ENCODE measurements around the gene NPDC1. TPM values are rescaled to one million over a fixed set of nuclear protein-coding genes. Genes with fewer than 3 reads are reported as not detected.
A peak's percentile ranks its signal among the peaks of the same experiment; 100 is the strongest.
"Not testable (repeated sequence)": the region's sequence is repeated elsewhere in the genome, so short reads cannot be mapped to it uniquely, and the experiment has no call there.

Gene NPDC1
- total and polyA plus RNA-seq, 7 donors = 21.4 to 118 (median 60.7) TPM

- Histone ChIP-seq H3K9me3 (no peaks in the 10 kb centered on the region), H3K36me3 (peaks cover 0 to 26% (median 16%) of the 10 kb centered on the region in 4 donors), H3K27me3 (peaks cover 0 to 9% (median 0%) of the 10 kb centered on the region in 3 donors), H3K4me1 (peaks cover 0 to 10% (median 9%) of the 10 kb centered on the region in 4 donors), H3K27ac (no peak overlapping the region), H3K4me3 (no peak overlapping the region)
- 48 to 76% methylated on average over 13 of the region's 13 CpGs for WGBS, 2 donors
- TF ChIP-seq POLR2AphosphoS5 (IDR thresholded peaks at IDR 0.05) = no peak
- TF ChIP-seq CTCF (IDR thresholded peaks at IDR 0.05) = no peak
- no peak for TF ChIP-seq POLR2A (IDR thresholded peaks at IDR 0.05)
- TF ChIP-seq EP300 (IDR thresholded peaks at IDR 0.05) = no peak
- intact Hi-C loops (cut with DNase I) = loop anchor here (10.0 kb wide), 1 partner anchor 192 kb away; the partner anchor contains the start of genes AJM1 and PHPT1
- DNase-seq = no peak
Measured at GRCh38 chr9:137037035-137037434, 8.9 kb downstream of the NPDC1 start.

- intact Hi-C loops (cut with DNase I) = loop anchor here (1.0 to 10.0 kb wide), 2 partner anchors 191 to 249 kb away; partner anchors contain the start of genes AJM1 and PHPT1
- H3K27ac ChIP-seq = no peak overlapping the region
- no peak for TF ChIP-seq POLR2AphosphoS5 (IDR thresholded peaks at IDR 0.05)
- no peak for TF ChIP-seq EP300 (IDR thresholded peaks at IDR 0.05)
- no peaks in the 10 kb centered on the region for H3K9me3 ChIP-seq
- no peak overlapping the region for H3K4me3 ChIP-seq
- H3K4me1 ChIP-seq = peaks cover 0 to 10% (median 9%) of the 10 kb centered on the region in 4 donors
- no peak for DNase-seq
- peaks cover 0 to 9% (median 0%) of the 10 kb centered on the region in 3 donors for H3K27me3 ChIP-seq
- WGBS, 2 donors = 82 to 85% methylated on average over 8 of the region's 8 CpGs
- H3K36me3 ChIP-seq = peaks cover 0 to 24% (median 16%) of the 10 kb centered on the region in 4 donors
Measured at GRCh38 chr9:137035937-137036336, 10.0 kb downstream of the NPDC1 start.

GRCh38 chr9:137035507-137035834 lies 10.5 kb downstream of the NPDC1 start:
- H3K4me3 ChIP-seq = no peak overlapping the region
- WGBS, 2 donors = 33 to 35% methylated on average over 9 of the region's 9 CpGs
- H3K36me3 ChIP-seq = peaks cover 0 to 20% (median 16%) of the 10 kb centered on the region in 4 donors
- H3K4me1 ChIP-seq = peaks cover 0 to 10% (median 9%) of the 10 kb centered on the region in 4 donors
- no peaks in the 10 kb centered on the region for H3K9me3 ChIP-seq
- TF ChIP-seq CTCF (IDR thresholded peaks at IDR 0.05) (peak in 2 of 4 experiments; percentile 11 to 20), EP300 (IDR thresholded peaks at IDR 0.05) (no peak)
- no peak overlapping the region for H3K27ac ChIP-seq
- no peak for DNase-seq
- intact Hi-C loops (cut with DNase I) = loop anchor here (1.0 to 10.0 kb wide), 2 partner anchors 191 to 248 kb away; partner anchors contain the start of genes AJM1 and PHPT1
- peaks cover 0 to 9% (median 0%) of the 10 kb centered on the region in 3 donors for H3K27me3 ChIP-seq

- Histone ChIP-seq H3K36me3 (peaks cover 0 to 14% (median 12%) of the 10 kb centered on the region in 4 donors), H3K4me3 (no peak overlapping the region), H3K4me1 (peaks cover 0 to 10% (median 9%) of the 10 kb centered on the region in 4 donors), H3K9me3 (no peaks in the 10 kb centered on the region), H3K27ac (no peak overlapping the region), H3K27me3 (peaks cover 0 to 9% (median 0%) of the 10 kb centered on the region in 3 donors)
- intact Hi-C loops (cut with DNase I) = loop anchor here (1.0 to 10.0 kb wide), 2 partner anchors 190 to 248 kb away; partner anchors contain the start of genes AJM1 and PHPT1
- peak; percentile 89 for DNase-seq
- TF ChIP-seq POLR2AphosphoS5 (IDR thresholded peaks at IDR 0.05) (no peak), EP300 (IDR thresholded peaks at IDR 0.05) (no peak), CTCF (IDR thresholded peaks at IDR 0.05) (peak; percentile 80 to 92 (median 86))
- 5 to 7% methylated on average over 24 of the region's 24 CpGs for WGBS, 2 donors
Measured at GRCh38 chr9:137034709-137035506, 11.1 kb downstream of the NPDC1 start.

- peaks cover 0 to 9% (median 0%) of the 10 kb centered on the region in 3 donors for H3K27me3 ChIP-seq
- no peak overlapping the region for H3K27ac ChIP-seq
- intact Hi-C loops (cut with DNase I) = loop anchor here (10.0 kb wide), 1 partner anchor 189 kb away; the partner anchor contains the start of genes AJM1 and PHPT1
- 23 to 25% methylated on average over 15 of the region's 15 CpGs for WGBS, 2 donors
- H3K9me3 ChIP-seq = no peaks in the 10 kb centered on the region
- TF ChIP-seq POLR2AphosphoS5 (IDR thresholded peaks at IDR 0.05) (no peak), EP300 (IDR thresholded peaks at IDR 0.05) (no peak), POLR2A (IDR thresholded peaks at IDR 0.05) (no peak), CTCF (IDR thresholded peaks at IDR 0.05) (no peak)
- peaks cover 0 to 17% (median 15%) of the 10 kb centered on the region in 4 donors for H3K4me1 ChIP-seq
- H3K4me3 ChIP-seq = peak overlapping the region in 2 of 4 donors; percentile 17 to 24
- DNase-seq = no peak
- peaks cover 0 to 7% (median 5%) of the 10 kb centered on the region in 4 donors for H3K36me3 ChIP-seq
Measured at GRCh38 chr9:137034039-137034708, 11.8 kb downstream of the NPDC1 start.

GRCh38 chr9:137033481-137033880 lies 12.5 kb downstream of the NPDC1 start:
- H3K27me3 ChIP-seq, H3K9me3 ChIP-seq, H3K27ac ChIP-seq, DNase-seq, H3K36me3 ChIP-seq: not testable (repeated sequence)
- intact Hi-C loops (cut with DNase I) = loop anchor here (10.0 kb wide), 1 partner anchor 189 kb away; the partner anchor contains the start of genes AJM1 and PHPT1
- 82 to 97% methylated on average over 5 of the region's 5 CpGs for WGBS, 2 donors
- peak overlapping the region in 2 of 4 donors; percentile 17 to 24 for H3K4me3 ChIP-seq
- peaks cover 0 to 24% (median 22%) of the 10 kb centered on the region in 4 donors for H3K4me1 ChIP-seq

All from sigmoid colon (tissue), 7 donors.